Keratinocyte (primary cell): ENCODE data around the gene DCAF6. TPM values are rescaled to one million over a fixed set of nuclear protein-coding genes. Genes with fewer than 3 reads are reported as not detected.

Experiments
- DNase-seq: peaks from one replicate; pipeline ENCODE4 v3.0.0-alpha.2; 2011; ENCODE audit warnings: low read depth, missing footprints, low spot score
- FAIRE-seq: peaks from 2 replicates; lab custom pipeline; 2011; peaks lifted over from hg19 to GRCh38; lab: Jason Lieb, UNC
- H2AFZ ChIP-seq: 2 replicates; pipeline ENCODE4 v1.6.0; 2012; ENCODE audit warnings: low read length, control low read depth, inconsistent platforms; ENCODE audit not compliant: control insufficient read depth
- H3K27ac ChIP-seq: 2 replicates; pipeline ENCODE4 v1.5.1; 2011; ENCODE audit warnings: low read length; ENCODE audit not compliant: control insufficient read depth, insufficient read depth
- H3K27me3 ChIP-seq: 3 replicates; pipeline ENCODE4 v1.6.0; 2011; ENCODE audit warnings: low read length; ENCODE audit not compliant: control insufficient read depth, insufficient read depth; ENCODE audit errors: extremely low read depth
- H3K36me3 ChIP-seq, 2 experiments: 2 replicates in 1 of 2; 3 replicates in 1 of 2; pipeline ENCODE4 v1.5.1; 2011; ENCODE audit warnings: low read length in 2 of 2, mild to moderate bottlenecking in 1 of 2; ENCODE audit not compliant: control insufficient read depth in 2 of 2, insufficient read depth in 2 of 2; ENCODE audit errors: extremely low read depth in 1 of 2
- H3K4me1 ChIP-seq: 3 replicates; pipeline ENCODE4 v1.5.1; 2011; ENCODE audit warnings: low read length; ENCODE audit not compliant: control insufficient read depth, insufficient read depth; ENCODE audit errors: extremely low read depth
- H3K4me2 ChIP-seq: 3 replicates; pipeline ENCODE4 v1.6.0; 2011; ENCODE audit warnings: low read depth, low read length; ENCODE audit not compliant: control insufficient read depth, insufficient read depth; ENCODE audit errors: extremely low read depth
- H3K4me3 ChIP-seq, 3 experiments: fragments of 200-600 bp in 1 of 3; sonication (generic) in 1 of 3; 2 replicates in 2 of 3; 3 replicates in 1 of 3; pipeline ENCODE4 v1.5.1; 2011 to 2016; ENCODE audit warnings: low read length in 3 of 3, mild to moderate bottlenecking in 3 of 3, control low read depth in 2 of 3, inconsistent platforms in 1 of 3, low read depth in 1 of 3, mixed read lengths in 1 of 3, mixed run types in 1 of 3, moderate library complexity in 1 of 3; ENCODE audit not compliant: control insufficient read depth in 2 of 3, insufficient read depth in 2 of 3; ENCODE audit errors: extremely low read depth in 1 of 3
- H3K79me2 ChIP-seq: 2 replicates; pipeline ENCODE4 v1.6.0; 2012; ENCODE audit warnings: low read length; ENCODE audit not compliant: control insufficient read depth, insufficient read depth
- H3K9ac ChIP-seq: 3 replicates; pipeline ENCODE4 v1.6.0; 2011; ENCODE audit warnings: low read length; ENCODE audit not compliant: control insufficient read depth, insufficient read depth; ENCODE audit errors: extremely low read depth
- H3K9me1 ChIP-seq: 3 replicates; pipeline ENCODE4 v1.6.0; 2011; ENCODE audit warnings: low read length; ENCODE audit not compliant: control insufficient read depth, insufficient read depth; ENCODE audit errors: extremely low read depth
- H3K9me3 ChIP-seq: 2 replicates; pipeline ENCODE4 v1.5.1; 2012; ENCODE audit warnings: low read depth, low read length; ENCODE audit not compliant: control insufficient read depth
- H4K20me1 ChIP-seq: 3 replicates; pipeline ENCODE4 v1.6.0; 2011; ENCODE audit warnings: low read length; ENCODE audit not compliant: control insufficient read depth, insufficient read depth; ENCODE audit errors: extremely low read depth
- CTCF ChIP-seq, 3 experiments: IDR thresholded peaks in 1 of 3; conservative IDR thresholded peaks in 1 of 3; optimal IDR thresholded peaks in 1 of 3; 2 replicates in 2 of 3; 3 replicates in 1 of 3; pipeline versions ENCODE3 to v1.5.1; 2011; ENCODE audit warnings: low read length in 3 of 3, mild to moderate bottlenecking in 3 of 3, moderate library complexity in 2 of 3, control low read depth in 1 of 3, inconsistent platforms in 1 of 3; ENCODE audit not compliant: insufficient read depth in 2 of 3; ENCODE audit errors: extremely low read depth in 1 of 3
- EZH2 ChIP-seq: IDR thresholded peaks from one replicate; pipeline ENCODE4 v1.6.1; 2012; ENCODE audit warnings: inconsistent platforms, mild to moderate bottlenecking, low read length, moderate library complexity
- dilution Hi-C: fragments of 300-500 bp; cut with MboI; formaldehyde crosslinking; loops from one replicate; pipeline ENCODE4 v1.7.0; 2020; ENCODE audit warnings: low sequenced_read_pairs; ENCODE audit not compliant: extremely low pct_ligation_motif_present
- polyA plus RNA-seq, 5 experiments: library from polyadenylated mRNA; depleted of rRNA in 3 of 5; stranded (reverse) in 3 of 5; stranded (forward) in 1 of 5; unstranded in 1 of 5; fragments of >200 nt; gene quantifications; 1 replicate in 1 of 5; 2 replicates in 3 of 5; 3 replicates in 1 of 5; pipeline versions ENCODE4 v1.2.1 to v1.2.3, GENCODE V29; 2011 to 2012; ENCODE audit warnings: missing spikeins in 2 of 5, low read depth in 1 of 5, low replicate concordance in 1 of 5

DCAF6 gene
- polyA plus RNA-seq, 1 donor (not counting 4 experiments of a cell fraction or from before 2014, with no cell fraction given) = 109 TPM

GRCh38 chr1:168064216-168064615, 127.7 kb downstream of the DCAF6 start:
- H3K27me3 ChIP-seq = no peaks in the 10 kb centered on the region
- no peak for TF ChIP-seq CTCF (optimal IDR thresholded peaks at IDR 0.05 in 1 of 3, IDR thresholded peaks at IDR 0.05 in 1 of 3, conservative IDR thresholded peaks at IDR 0.05 in 1 of 3; ENCODE audit: extremely low read depth in 1 of 3, insufficient read depth in 2 of 3, low read length in 3 of 3)
- no peak for TF ChIP-seq EZH2
- no peak overlapping the region for H2AFZ ChIP-seq
- H3K9me1 ChIP-seq = no peaks in the 10 kb centered on the region
- no peak overlapping the region for H3K4me2 ChIP-seq
- H4K20me1 ChIP-seq = no peaks in the 10 kb centered on the region
- dilution Hi-C loops = no loop called here
- H3K4me1 ChIP-seq = no peaks in the 10 kb centered on the region
- H3K79me2 ChIP-seq = no peaks in the 10 kb centered on the region
- H3K9me3 ChIP-seq = no peaks in the 10 kb centered on the region
- H3K27ac ChIP-seq = no peak overlapping the region
- no peak overlapping the region for H3K9ac ChIP-seq
- FAIRE-seq (no peak), DNase-seq (no peak)
- H3K4me3 ChIP-seq = no peak overlapping the region
- H3K36me3 ChIP-seq = peaks cover 0 to 5% of the 10 kb centered on the region in 2 experiments

GRCh38 chr1:168065506-168065905, 129.0 kb downstream of the DCAF6 start:
- no peaks in the 10 kb centered on the region for H3K9me3 ChIP-seq
- H3K4me3 ChIP-seq = no peak overlapping the region
- H3K27ac ChIP-seq = no peak overlapping the region
- H3K4me1 ChIP-seq = no peaks in the 10 kb centered on the region
- no peak for DNase-seq
- H3K9me1 ChIP-seq = no peaks in the 10 kb centered on the region
- FAIRE-seq = no peak
- H3K9ac ChIP-seq = no peak overlapping the region
- no peak overlapping the region for H3K4me2 ChIP-seq
- no peaks in the 10 kb centered on the region for H3K79me2 ChIP-seq
- no peak for TF ChIP-seq EZH2
- no peak for TF ChIP-seq CTCF (optimal IDR thresholded peaks at IDR 0.05 in 1 of 3, IDR thresholded peaks at IDR 0.05 in 1 of 3, conservative IDR thresholded peaks at IDR 0.05 in 1 of 3; ENCODE audit: extremely low read depth in 1 of 3, insufficient read depth in 2 of 3, low read length in 3 of 3)
- no peaks in the 10 kb centered on the region for H4K20me1 ChIP-seq
- dilution Hi-C loops = no loop called here
- no peak overlapping the region for H2AFZ ChIP-seq
- no peaks in the 10 kb centered on the region for H3K27me3 ChIP-seq
- peaks cover 0 to 8% of the 10 kb centered on the region in 2 experiments for H3K36me3 ChIP-seq
